Measurements from ENCODE around the gene HES6. TPM values are rescaled to one million over a fixed set of nuclear protein-coding genes. Genes with fewer than 3 reads are reported as not detected.

Gene HES6
- 10 to 100 TPM in 1 of 2 donors, 1 to 10 TPM in 1; 5.7 to 11.3 TPM for total RNA-seq

GRCh38 chr2:238239863-238240756, at the start of gene HES6:
TSS of gene HES6 (minus strand) at chr2:238240038. CDS start at chr2:238239905, 133 bp downstream.
- Mint-ChIP-seq H3K4me3 (peak within 1 kb of the TSS; percentile 97), H3K27me3 (peaks cover 7 to 13% of the 10 kb centered on the region in 2 donors), H3K4me1 (ENCODE audit: low read depth in 2 of 2) (peaks cover 5 to 16% of the 10 kb centered on the region in 2 donors), H3K27ac (peak within 1 kb of the TSS; percentile 66 to 67), H3K9me3 (no peaks in the 10 kb centered on the region), H3K36me3 (no peaks in the 10 kb centered on the region)
- DNase-seq (ENCODE audit: low spot score), result peak; percentile 91
- ATAC-seq, result peak; percentile 94

GRCh38 chr2:238289574-238289973, 49.7 kb upstream of the HES6 start:
- Mint-ChIP-seq H3K9me3 (no peaks in the 10 kb centered on the region), H3K27ac (peak overlapping the region; percentile 92 to 93), H3K4me3 (peak overlapping the region; percentile 93), H3K27me3 (no peaks in the 10 kb centered on the region), H3K36me3 (no peaks in the 10 kb centered on the region), H3K4me1 (ENCODE audit: low read depth in 2 of 2) (peaks cover 31 to 33% of the 10 kb centered on the region in 2 donors)
- DNase-seq (ENCODE audit: low spot score) (no peak), ATAC-seq (no peak)

GRCh38 chr2:238288650-238289573, 49.1 kb upstream of the HES6 start:
- DNase-seq (ENCODE audit: low spot score) (peak; percentile 99), ATAC-seq (peak; percentile 93 to 95)
- Mint-ChIP-seq H3K4me3 (peak overlapping the region; percentile 93), H3K36me3 (no peaks in the 10 kb centered on the region), H3K27me3 (no peaks in the 10 kb centered on the region), H3K9me3 (no peaks in the 10 kb centered on the region), H3K4me1 (ENCODE audit: low read depth in 2 of 2) (peaks cover 31 to 33% of the 10 kb centered on the region in 2 donors), H3K27ac (peak overlapping the region; percentile 92 to 93)

GRCh38 chr2:238287737-238288649, 48.2 kb upstream of the HES6 start, which contains the start of gene PER2:
TSS of gene PER2 (minus strand) at chr2:238288610. CDS start at chr2:238277936, 10,674 bp downstream.
- H3K9me3 Mint-ChIP-seq, result no peaks in the 10 kb centered on the region

GRCh38 chr2:238286987-238287736, 47.3 kb upstream of the HES6 start:
- ATAC-seq (no peak), DNase-seq (ENCODE audit: low spot score) (peak; percentile 53)
- Mint-ChIP-seq H3K4me1 (ENCODE audit: low read depth in 2 of 2) (peaks cover 37 to 44% of the 10 kb centered on the region in 2 donors), H3K4me3 (peak overlapping the region; percentile 93), H3K27me3 (no peaks in the 10 kb centered on the region), H3K9me3 (no peaks in the 10 kb centered on the region), H3K36me3 (no peaks in the 10 kb centered on the region), H3K27ac (peak overlapping the region; percentile 6 to 38)

More at GRCh38 chr2:238287737-238288649, 48.2 kb upstream of the HES6 start, which contains the start of gene PER2:
- H3K4me1 Mint-ChIP-seq (ENCODE audit: low read depth in 2 of 2), result peaks cover 33 to 39% of the 10 kb centered on the region in 2 donors
- peak within 1 kb of the TSS; percentile 93 for H3K4me3 Mint-ChIP-seq
- no peaks in the 10 kb centered on the region for H3K36me3 Mint-ChIP-seq
- ATAC-seq (peak; percentile 57 to 60), DNase-seq (ENCODE audit: low spot score) (peak; percentile 63)
- no peaks in the 10 kb centered on the region for H3K27me3 Mint-ChIP-seq
- H3K27ac Mint-ChIP-seq, result peak within 1 kb of the TSS; percentile 92 to 93

- Mint-ChIP-seq H3K36me3 (no peaks in the 10 kb centered on the region), H3K9me3 (no peaks in the 10 kb centered on the region), H3K27ac (peak overlapping the region; percentile 6 to 38), H3K4me1 (ENCODE audit: low read depth in 2 of 2) (peaks cover 37 to 45% of the 10 kb centered on the region in 2 donors), H3K27me3 (no peaks in the 10 kb centered on the region), H3K4me3 (peak overlapping the region; percentile 93)
- DNase-seq (ENCODE audit: low spot score) (no peak), ATAC-seq (no peak)
These were observed 46.7 kb upstream of the HES6 start for GRCh38 chr2:238286551-238286950.

- no peaks in the 10 kb centered on the region for H3K36me3 Mint-ChIP-seq
- H3K4me1 Mint-ChIP-seq (ENCODE audit: low read depth in 2 of 2), result peaks cover 37 to 45% of the 10 kb centered on the region in 2 donors
- ATAC-seq (no peak), DNase-seq (ENCODE audit: low spot score) (peak; percentile 41)
- no peak overlapping the region for H3K4me3 Mint-ChIP-seq
- no peak overlapping the region for H3K27ac Mint-ChIP-seq
- no peaks in the 10 kb centered on the region for H3K9me3 Mint-ChIP-seq
- H3K27me3 Mint-ChIP-seq, result no peaks in the 10 kb centered on the region
These were observed 46.3 kb upstream of the HES6 start for GRCh38 chr2:238286095-238286494.

- no peaks in the 10 kb centered on the region for H3K27me3 Mint-ChIP-seq
- no peaks in the 10 kb centered on the region for H3K9me3 Mint-ChIP-seq
- no peaks in the 10 kb centered on the region for H3K36me3 Mint-ChIP-seq
- peaks cover 37 to 45% of the 10 kb centered on the region in 2 donors for H3K4me1 Mint-ChIP-seq (ENCODE audit: low read depth in 2 of 2)
- ATAC-seq (no peak), DNase-seq (ENCODE audit: low spot score) (no peak)
- H3K4me3 Mint-ChIP-seq, result no peak overlapping the region
- H3K27ac Mint-ChIP-seq, result no peak overlapping the region
These were observed 45.8 kb upstream of the HES6 start for GRCh38 chr2:238285653-238286082.

GRCh38 chr2:238284802-238285515, 45.1 kb upstream of the HES6 start:
- Mint-ChIP-seq H3K9me3 (no peaks in the 10 kb centered on the region), H3K27ac (no peak overlapping the region), H3K36me3 (no peaks in the 10 kb centered on the region), H3K4me3 (no peak overlapping the region), H3K27me3 (no peaks in the 10 kb centered on the region), H3K4me1 (ENCODE audit: low read depth in 2 of 2) (peaks cover 35 to 44% of the 10 kb centered on the region in 2 donors)
- ATAC-seq, result no peak
- DNase-seq (ENCODE audit: low spot score), result no peak

- H3K27ac Mint-ChIP-seq, result peak overlapping the region in 1 of 2 donors; percentile 28
- peak; percentile 25 for DNase-seq (ENCODE audit: low spot score)
- H3K4me3 Mint-ChIP-seq, result no peak overlapping the region
- H3K4me1 Mint-ChIP-seq (ENCODE audit: low read depth in 2 of 2), result peaks cover 26 to 37% of the 10 kb centered on the region in 2 donors
- H3K36me3 Mint-ChIP-seq, result no peaks in the 10 kb centered on the region
- H3K9me3 Mint-ChIP-seq, result no peaks in the 10 kb centered on the region
- H3K27me3 Mint-ChIP-seq, result no peaks in the 10 kb centered on the region
- no peak for ATAC-seq
These were observed 43.3 kb upstream of the HES6 start for GRCh38 chr2:238282861-238283738.

All from natural killer cell treated with Interleukin-12 subunit alpha and Interleukin-12 subunit beta and Interleukin-15 and Interleukin-18, amount 100 ng/mL, for 72 hours (primary cell).